ENCODE measurements around the gene TMCO5A.

TMCO5A gene

DNA sequence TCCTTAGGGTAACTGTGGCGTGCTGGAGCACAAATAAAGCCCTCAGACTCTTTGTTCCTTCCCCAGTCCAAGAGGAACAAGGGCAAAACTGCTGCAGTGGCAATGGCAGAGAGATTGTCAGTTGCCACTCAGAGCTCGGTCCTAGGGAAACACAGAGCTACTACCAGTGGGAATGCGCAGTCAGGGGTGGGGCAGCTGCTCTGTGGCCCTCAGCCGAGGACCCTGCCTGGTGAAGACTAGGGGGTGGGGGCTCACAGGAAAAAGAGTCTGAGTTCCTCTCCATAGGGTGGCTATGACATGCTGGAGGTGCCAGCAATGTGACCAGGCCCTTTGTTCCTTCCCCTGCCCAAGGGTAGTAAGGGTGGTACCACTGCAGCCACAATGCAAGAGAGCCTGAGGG lies 43.8 kb downstream of the TMCO5A start:
- DNase-seq: no peak

GRCh38 chr15:37979671-37980409 lies 45.4 kb downstream of the TMCO5A start:
- DNase-seq: no peak

DNA sequence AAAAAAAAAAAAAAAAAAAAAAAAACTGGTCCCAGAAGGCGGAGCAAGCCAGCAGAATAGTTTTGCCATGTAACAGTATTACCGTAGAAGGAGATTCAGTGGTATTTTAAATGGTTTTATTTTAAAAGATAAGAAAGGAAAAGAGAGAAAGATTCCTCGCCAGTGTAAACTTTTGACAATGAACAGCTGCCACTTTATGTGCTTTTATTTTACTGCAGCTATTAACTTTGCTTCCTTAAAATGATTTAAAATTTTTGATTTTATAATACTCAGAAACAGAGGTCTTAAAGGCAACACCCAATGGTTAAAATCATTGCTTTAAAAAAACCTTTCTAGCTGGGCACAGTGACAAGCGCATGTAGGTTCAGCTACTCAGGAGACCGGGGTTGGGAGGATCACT lies 46.8 kb downstream of the TMCO5A start:
- DNase-seq: no peak

- DNase-seq: no peak
These were observed 47.3 kb downstream of the TMCO5A start for GRCh38 chr15:37981775-37982174.

DNA sequence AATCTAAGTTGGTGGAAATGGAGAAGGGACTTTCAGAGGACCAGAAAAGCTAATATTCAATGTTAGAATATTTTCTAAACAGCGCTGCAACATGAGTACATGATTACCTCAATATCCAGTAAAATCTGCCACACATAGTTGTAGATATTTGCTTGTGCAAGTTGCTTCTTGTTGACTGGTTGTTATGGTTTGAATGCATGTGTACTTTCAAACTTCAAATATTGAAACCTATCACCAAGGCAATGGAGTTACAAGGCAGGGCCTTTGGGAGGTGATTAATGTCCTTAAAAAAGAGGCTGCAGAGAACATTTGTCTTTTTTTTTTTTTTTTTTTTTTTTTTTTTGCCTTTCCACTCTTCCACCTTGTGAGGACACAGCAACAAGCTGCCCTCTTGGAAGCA lies 49.9 kb downstream of the TMCO5A start:
- DNase-seq: no peak

DNA sequence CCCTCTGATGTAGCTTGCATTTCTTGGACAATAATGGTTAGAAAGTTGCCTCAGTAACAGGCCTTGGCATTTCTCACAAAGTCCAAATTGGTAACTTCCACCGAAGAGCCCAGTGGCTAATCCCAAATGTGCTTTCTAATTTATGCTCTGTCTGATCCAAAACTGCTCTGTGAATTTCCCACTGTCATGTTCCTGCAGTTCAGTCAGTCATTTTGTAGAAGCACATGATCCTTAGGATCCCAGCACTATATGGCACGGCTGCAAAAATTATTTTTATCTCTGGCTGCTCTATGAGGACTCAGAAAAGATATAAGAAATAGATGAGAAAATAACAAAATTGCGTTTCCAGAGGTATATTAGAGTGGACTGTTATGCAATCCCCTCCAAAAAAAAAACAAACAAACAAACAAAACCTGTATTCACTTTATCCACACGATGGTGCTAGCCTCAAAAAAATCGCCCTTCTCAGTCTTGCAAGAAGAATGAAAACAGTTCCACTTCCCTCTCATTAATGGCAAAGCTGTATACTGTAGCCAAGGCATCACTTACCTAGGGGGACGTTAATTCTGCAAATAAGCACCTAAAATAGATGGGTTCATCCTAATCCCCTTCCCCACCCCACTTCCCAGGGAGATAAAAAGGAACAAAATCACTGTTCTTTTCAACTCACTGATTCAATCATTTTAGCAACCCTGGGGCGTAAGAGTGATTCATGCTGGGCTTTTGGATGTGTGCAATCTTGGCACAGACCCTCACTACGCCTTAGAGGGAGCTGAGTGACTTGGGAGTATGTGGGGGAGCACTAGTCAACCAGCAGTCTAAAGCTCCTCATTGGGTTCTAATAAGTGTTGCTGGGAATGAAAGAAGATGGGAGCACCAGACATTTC lies 61.3 kb downstream of the TMCO5A start:
- no peak for DNase-seq

Data from bone marrow (tissue), 2 donors.